Neuronal stem cell (in vitro differentiated cells): ENCODE data around the gene FYN.

Source experiments
- DNase-seq: peaks from one replicate; pipeline ENCODE4 v3.0.0-alpha.2; 2013; ENCODE audit warnings: low spot score
- H2AFZ ChIP-seq: one replicate; pipeline ENCODE4 v1.6.1; 2013; ENCODE audit warnings: mild to moderate bottlenecking, low read length, inconsistent platforms
- H2AK5ac ChIP-seq: 2 replicates; pipeline ENCODE4 v1.6.1; 2013; ENCODE audit warnings: low read depth, mild to moderate bottlenecking, inconsistent platforms, low read length, moderate library complexity, mixed read lengths
- H2BK120ac ChIP-seq: 2 replicates; pipeline ENCODE4 v1.6.1; 2013; ENCODE audit warnings: low read depth, mild to moderate bottlenecking, inconsistent platforms, low read length, moderate library complexity, mixed read lengths
- H2BK12ac ChIP-seq: one replicate; pipeline ENCODE4 v1.6.1; 2013; ENCODE audit warnings: low read length, inconsistent platforms
- H2BK15ac ChIP-seq: 2 replicates; pipeline ENCODE4 v1.6.1; 2013; ENCODE audit warnings: mild to moderate bottlenecking, low read length, inconsistent platforms, mixed read lengths
- H2BK5ac ChIP-seq: one replicate; pipeline ENCODE4 v1.6.1; 2013; ENCODE audit warnings: inconsistent platforms, mild to moderate bottlenecking, low read length, moderate library complexity
- H3K14ac ChIP-seq: one replicate; pipeline ENCODE4 v1.6.1; 2013; ENCODE audit warnings: low read length, inconsistent platforms
- H3K18ac ChIP-seq: 2 replicates; pipeline ENCODE4 v1.6.1; 2013; ENCODE audit warnings: low read length, inconsistent platforms
- H3K23ac ChIP-seq: 2 replicates; pipeline ENCODE4 v1.6.1; 2013; ENCODE audit warnings: low read depth, mild to moderate bottlenecking, mixed read lengths, low read length, inconsistent platforms; ENCODE audit not compliant: poor library complexity
- H3K27ac ChIP-seq: replicated peaks from 3 replicates; pipeline ENCODE4 v1.5.1; 2013; ENCODE audit warnings: low read length, inconsistent platforms
- H3K27me3 ChIP-seq, 3 experiments: 2 replicates each; pipeline ENCODE4 v1.6.1; 2013; ENCODE audit warnings: low read length in 3 of 3, mild to moderate bottlenecking in 2 of 3, inconsistent platforms in 1 of 3, low read depth in 1 of 3, mixed read lengths in 1 of 3, moderate library complexity in 1 of 3; ENCODE audit not compliant: control insufficient read depth in 3 of 3, insufficient read depth in 3 of 3
- H3K36me3 ChIP-seq, 2 donors: replicated peaks in 1 of 2; 2 replicates each; pipeline ENCODE4 v1.6.1; 2013; ENCODE audit warnings: low read length in 2 of 2; ENCODE audit not compliant: control insufficient read depth in 2 of 2, insufficient read depth in 2 of 2
- H3K4ac ChIP-seq: 2 replicates; pipeline ENCODE4 v1.6.1; 2013; ENCODE audit warnings: inconsistent platforms, mild to moderate bottlenecking, low read length, moderate library complexity
- H3K4me1 ChIP-seq, 2 donors: 1 replicate in 1 of 2; 2 replicates in 1 of 2; pipeline ENCODE4 v1.6.1; 2013; ENCODE audit warnings: low read length in 2 of 2, low read depth in 1 of 2; ENCODE audit not compliant: control insufficient read depth in 2 of 2, insufficient read depth in 1 of 2
- H3K4me2 ChIP-seq: one replicate; pipeline ENCODE4 v1.6.1; 2013; ENCODE audit warnings: mild to moderate bottlenecking, low read length, inconsistent platforms; ENCODE audit not compliant: insufficient read depth, poor library complexity, severe bottlenecking
- H3K4me3 ChIP-seq, 2 donors: 2 replicates each; pipeline ENCODE4 v1.5.1; 2013; ENCODE audit warnings: low read length in 2 of 2, mild to moderate bottlenecking in 2 of 2, inconsistent platforms in 1 of 2, moderate library complexity in 1 of 2
- H3K79me1 ChIP-seq: one replicate; pipeline ENCODE4 v1.6.1; 2013; ENCODE audit warnings: low read depth, mild to moderate bottlenecking, inconsistent platforms, low read length, moderate library complexity
- H3K9ac ChIP-seq: one replicate; pipeline ENCODE4 v1.6.1; 2013; ENCODE audit warnings: mild to moderate bottlenecking, low read depth, low read length, inconsistent platforms; ENCODE audit not compliant: poor library complexity
- H3K9me3 ChIP-seq, 2 donors: replicated peaks in 1 of 2; 2 replicates each; pipeline versions ENCODE3 to v1.6.1; 2013; ENCODE audit warnings: low read length in 2 of 2, mild to moderate bottlenecking in 2 of 2, inconsistent platforms in 1 of 2, low read depth in 1 of 2, mixed read lengths in 1 of 2, moderate library complexity in 1 of 2; ENCODE audit not compliant: control insufficient read depth in 2 of 2, insufficient read depth in 1 of 2
- H4K8ac ChIP-seq: one replicate; pipeline ENCODE4 v1.6.1; 2013; ENCODE audit warnings: low read depth, mild to moderate bottlenecking, inconsistent platforms, low read length, moderate library complexity
- H4K91ac ChIP-seq: one replicate; pipeline ENCODE4 v1.6.1; 2013; ENCODE audit warnings: low read length, low read depth, mild to moderate bottlenecking, inconsistent platforms; ENCODE audit not compliant: poor library complexity
- WGBS, 2 donors: extraction: QIAGEN DNeasy Blood & Tissue Kit; methylation state at CpG; one replicate each; pipeline ENCODE4 v1.1.7; 2013; ENCODE audit warnings: missing lambda C conversion rate in 2 of 2, mixed read lengths in 1 of 2; ENCODE audit not compliant: insufficient read length in 2 of 2, insufficient replicate concordance in 1 of 2; ENCODE audit errors: extremely low coverage in 2 of 2; 5-methylcytosine and 5-hydroxymethylcytosine counted together

The FYN gene

DNA sequence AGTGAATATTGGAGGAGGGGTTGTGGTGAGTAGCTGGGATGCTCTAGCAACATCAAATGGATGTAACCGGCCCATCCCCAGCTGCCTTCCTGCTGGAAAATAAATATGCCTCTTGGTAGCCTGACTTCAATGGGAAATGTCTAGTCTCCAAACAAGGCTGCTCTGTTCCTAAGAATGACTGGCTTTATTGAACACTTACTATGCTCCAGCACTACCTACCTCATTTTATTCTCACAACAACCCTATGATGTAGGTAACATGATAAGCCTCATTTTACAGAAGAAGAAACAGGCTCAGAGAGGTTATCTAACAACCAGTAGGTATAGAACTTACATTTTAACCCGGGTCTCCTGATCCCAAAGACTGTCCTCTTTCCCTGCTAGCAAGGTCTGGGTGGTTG, 93.6 kb downstream of the FYN start:
- no peak overlapping the region for H2BK15ac ChIP-seq
- H3K9ac ChIP-seq, result no peak overlapping the region
- H3K9me3 ChIP-seq, result peaks cover 0 to 9% of the 10 kb centered on the region in 2 donors
- WGBS, 2 donors, result no CpG with 5 or more reads among the region's 2 CpGs
- H3K4ac ChIP-seq, result no peak overlapping the region
- H4K91ac ChIP-seq, result no peak overlapping the region
- no peak overlapping the region for H3K27ac ChIP-seq
- H2BK120ac ChIP-seq, result no peak overlapping the region
- no peak for DNase-seq
- H4K8ac ChIP-seq, result no peak overlapping the region
- H2BK5ac ChIP-seq, result no peak overlapping the region
- no peaks in the 10 kb centered on the region for H3K27me3 ChIP-seq
- H3K79me1 ChIP-seq, result no peaks in the 10 kb centered on the region
- H3K18ac ChIP-seq, result no peak overlapping the region
- no peak overlapping the region for H2AFZ ChIP-seq
- H3K23ac ChIP-seq, result no peak overlapping the region
- H3K4me3 ChIP-seq, result no peak overlapping the region
- H3K36me3 ChIP-seq, result peaks cover 5 to 87% of the 10 kb centered on the region in 2 donors
- H3K14ac ChIP-seq, result no peak overlapping the region
- no peak overlapping the region for H2BK12ac ChIP-seq
- H3K4me1 ChIP-seq, result peaks cover 1 to 10% of the 10 kb centered on the region in 2 donors
- no peak overlapping the region for H2AK5ac ChIP-seq
- H3K4me2 ChIP-seq, result no peak overlapping the region

DNA sequence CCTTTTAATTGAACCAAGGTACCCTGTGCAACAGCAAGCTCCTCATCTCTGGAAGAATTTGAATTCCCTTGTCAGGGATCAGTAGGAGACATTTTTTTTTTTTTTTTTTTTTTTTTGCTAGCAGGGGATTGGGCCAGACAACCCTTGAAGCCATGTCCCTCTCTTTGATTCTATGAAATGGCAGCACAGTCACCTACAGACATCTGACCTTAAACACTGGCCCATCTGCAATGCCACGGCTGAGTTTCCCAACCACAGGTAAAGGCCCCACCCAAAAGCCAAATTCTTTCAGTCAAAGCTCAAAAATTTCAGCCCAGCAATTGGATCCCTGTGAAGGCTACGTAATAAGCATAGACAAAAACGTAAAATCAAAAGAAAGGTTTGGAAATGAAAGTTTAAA, 94.2 kb downstream of the FYN start:
- Histone ChIP-seq H2BK120ac (no peak overlapping the region), H3K27ac (no peak overlapping the region), H2BK12ac (no peak overlapping the region), H3K4me3 (no peak overlapping the region), H3K23ac (no peak overlapping the region), H3K4me1 (peaks cover 1 to 9% of the 10 kb centered on the region in 2 donors), H2BK5ac (no peak overlapping the region), H3K4ac (no peak overlapping the region), H4K8ac (no peak overlapping the region), H4K91ac (no peak overlapping the region), H3K27me3 (no peaks in the 10 kb centered on the region), H2BK15ac (no peak overlapping the region), H3K9me3 (peaks cover 0 to 9% of the 10 kb centered on the region in 2 donors), H3K14ac (no peak overlapping the region), H2AK5ac (no peak overlapping the region), H3K9ac (no peak overlapping the region), H2AFZ (no peak overlapping the region), H3K79me1 (no peaks in the 10 kb centered on the region), H3K36me3 (peaks cover 5 to 90% of the 10 kb centered on the region in 2 donors), H3K4me2 (no peak overlapping the region), H3K18ac (no peak overlapping the region)
- WGBS, 2 donors, result no CpG with 5 or more reads among the region's 3 CpGs
- no peak for DNase-seq

DNA sequence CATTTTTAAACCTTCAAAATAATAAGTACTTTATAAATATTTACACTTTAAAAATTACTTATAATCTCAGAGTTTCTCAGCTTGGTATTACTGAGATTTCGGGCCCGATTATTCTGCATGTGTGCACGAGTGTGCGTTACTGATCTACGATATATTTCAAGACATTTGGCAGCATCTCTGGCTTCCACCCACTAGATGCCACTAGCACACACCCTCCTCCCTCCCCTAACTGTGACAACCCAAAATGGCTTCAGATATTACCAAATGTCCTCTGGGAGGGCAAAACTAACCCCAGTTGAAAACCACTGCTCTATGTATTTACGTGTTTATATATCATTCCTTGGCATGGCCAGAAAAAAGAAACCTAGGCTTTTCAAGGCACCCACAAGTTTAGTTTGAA, 95.9 kb downstream of the FYN start:
- Histone ChIP-seq H3K27me3 (no peaks in the 10 kb centered on the region), H2BK12ac (no peak overlapping the region), H3K14ac (no peak overlapping the region), H3K4ac (no peak overlapping the region), H3K4me3 (no peak overlapping the region), H3K36me3 (peaks cover 2 to 78% of the 10 kb centered on the region in 2 donors), H2BK120ac (no peak overlapping the region), H4K8ac (no peak overlapping the region), H2BK15ac (no peak overlapping the region), H3K18ac (no peak overlapping the region), H2AFZ (no peak overlapping the region), H3K27ac (no peak overlapping the region), H3K9me3 (peaks cover 0 to 4% of the 10 kb centered on the region in 2 donors), H3K9ac (no peak overlapping the region), H4K91ac (no peak overlapping the region), H3K23ac (no peak overlapping the region), H2BK5ac (no peak overlapping the region), H2AK5ac (no peak overlapping the region), H3K4me1 (peaks cover 1 to 5% of the 10 kb centered on the region in 2 donors), H3K79me1 (no peaks in the 10 kb centered on the region), H3K4me2 (no peak overlapping the region)
- no CpG with 5 or more reads among the region's 6 CpGs for WGBS, 2 donors
- DNase-seq, result no peak

DNA sequence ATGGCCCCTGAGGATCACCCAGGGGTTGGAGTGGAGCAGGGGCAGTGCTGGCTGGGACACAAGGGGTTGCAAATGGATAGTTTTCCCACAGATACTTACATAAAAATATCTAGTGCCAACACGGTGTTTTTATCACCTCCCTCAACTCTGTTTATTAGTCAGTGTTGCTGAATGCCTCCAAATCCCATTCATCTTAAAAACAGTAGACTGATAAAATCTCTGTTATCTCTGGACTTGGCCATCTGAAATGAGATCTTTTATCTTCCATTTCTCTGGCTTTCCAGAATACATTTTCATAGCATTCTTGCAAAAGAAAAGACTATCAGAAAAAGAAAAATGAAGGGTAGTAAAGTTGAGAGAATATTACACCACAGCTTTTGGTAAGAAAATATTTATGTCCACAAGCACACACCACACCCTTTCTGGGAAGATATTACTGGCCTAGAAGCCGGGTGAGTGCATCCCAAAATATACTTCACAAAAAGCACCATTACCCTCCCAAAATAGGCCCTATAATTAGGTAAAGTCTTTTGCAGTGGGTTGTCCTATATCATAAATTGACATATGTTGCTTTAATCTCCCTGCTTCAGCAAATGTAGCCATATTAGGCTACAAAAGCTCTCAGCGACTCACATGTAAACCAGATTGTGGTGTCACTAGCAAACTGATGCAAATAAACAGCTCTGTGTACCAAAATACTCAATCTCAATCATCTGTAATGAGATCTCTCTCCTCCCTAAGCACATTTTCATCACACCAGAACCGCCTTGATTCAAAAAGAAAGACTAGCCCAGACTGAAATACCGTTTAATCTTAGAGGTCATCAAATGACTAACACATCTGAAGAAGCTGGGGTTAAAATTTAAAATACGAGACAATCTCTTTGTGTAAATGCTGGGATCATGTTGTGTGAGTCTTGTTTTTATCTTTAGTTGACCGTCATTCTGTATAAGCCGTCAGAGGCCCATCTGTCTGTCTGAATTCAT, 96.7 kb downstream of the FYN start:
- peaks cover 0 to 4% of the 10 kb centered on the region in 2 donors for H3K9me3 ChIP-seq
- H3K23ac ChIP-seq, result no peak overlapping the region
- no peak overlapping the region for H2AFZ ChIP-seq
- no peaks in the 10 kb centered on the region for H3K27me3 ChIP-seq
- no peak overlapping the region for H4K8ac ChIP-seq
- WGBS, 2 donors, result no CpG with 5 or more reads among the region's 8 CpGs
- H4K91ac ChIP-seq, result no peak overlapping the region
- no peak overlapping the region for H3K27ac ChIP-seq
- H2BK15ac ChIP-seq, result no peak overlapping the region
- no peak overlapping the region for H3K18ac ChIP-seq
- no peaks in the 10 kb centered on the region for H3K79me1 ChIP-seq
- no peak overlapping the region for H3K14ac ChIP-seq
- H2BK5ac ChIP-seq, result no peak overlapping the region
- H2AK5ac ChIP-seq, result no peak overlapping the region
- peaks cover 2 to 86% of the 10 kb centered on the region in 2 donors for H3K36me3 ChIP-seq
- no peak overlapping the region for H3K9ac ChIP-seq
- no peak overlapping the region for H2BK12ac ChIP-seq
- no peak overlapping the region for H3K4me2 ChIP-seq
- H2BK120ac ChIP-seq, result no peak overlapping the region
- peaks cover 1 to 7% of the 10 kb centered on the region in 2 donors for H3K4me1 ChIP-seq
- DNase-seq, result no peak
- no peak overlapping the region for H3K4ac ChIP-seq
- no peak overlapping the region for H3K4me3 ChIP-seq
